Measurements from ENCODE around the gene SCN9A. TPM values are rescaled to one million over a fixed set of nuclear protein-coding genes. Genes with fewer than 3 reads are reported as not detected.

Gene SCN9A
- total and polyA plus RNA-seq, 2 donors (not counting 1 experiment from before 2014, with no cell fraction given): not detected

DNA sequence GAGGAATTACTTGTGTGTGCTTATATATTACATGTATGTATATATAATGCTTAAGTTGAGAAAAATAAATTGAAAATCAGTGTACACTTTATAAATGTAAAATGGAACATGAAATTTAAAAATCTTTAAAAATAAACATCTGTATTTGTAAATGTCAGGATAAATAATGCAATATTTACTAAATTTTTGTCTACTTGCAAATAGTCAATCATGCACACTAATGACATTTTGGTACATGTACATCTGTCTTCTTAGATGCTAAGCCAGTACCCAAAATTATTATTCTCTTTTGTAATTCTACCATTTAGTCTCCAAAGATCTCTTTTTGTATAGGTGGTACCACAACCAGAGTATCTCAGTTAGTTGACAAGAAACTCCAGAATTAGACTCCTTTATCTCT, 151.5 kb downstream of the SCN9A start:
- H3K4me3 ChIP-seq (ENCODE audit: control extremely low read depth in 1 of 5, extremely low read depth in 1 of 5, insufficient read depth in 1 of 5, low read depth in 2 of 5, low read length in 4 of 5): no peak overlapping the region
- H3K27me3 Mint-ChIP-seq: no peaks in the 10 kb centered on the region
- no peaks in the 10 kb centered on the region for H3K4me1 Mint-ChIP-seq
- no peaks in the 10 kb centered on the region for H3K27me3 ChIP-seq (replicated peaks in 1 of 4; ENCODE audit: control extremely low read depth in 1 of 4, control insufficient read depth in 3 of 4, insufficient read depth in 4 of 4, low read length in 3 of 4)
- H3K9ac ChIP-seq (ENCODE audit: low read length): no peak overlapping the region
- no peaks in the 10 kb centered on the region for H3K9me3 Mint-ChIP-seq (ENCODE audit: insufficient read depth)
- ATAC-seq (ENCODE audit: low read depth) (no peak), DNase-seq (no peak)
- intact Hi-C loops (cut with micrococcal nuclease): no loop called here
- no peaks in the 10 kb centered on the region for H3K36me3 ChIP-seq (replicated peaks in 1 of 2; ENCODE audit: control extremely low read depth in 1 of 2, control insufficient read depth in 1 of 2, extremely low read depth in 1 of 2, insufficient read depth in 2 of 2, low read length in 1 of 2)
- H2AFZ ChIP-seq (ENCODE audit: insufficient read depth, low read depth, low read length, poor library complexity, severe bottlenecking): no peak overlapping the region
- no peaks in the 10 kb centered on the region for H3K4me1 ChIP-seq (ENCODE audit: control insufficient read depth in 2 of 2, insufficient read depth in 2 of 2, low read length in 2 of 2)
- no peaks in the 10 kb centered on the region for H3K79me2 ChIP-seq (ENCODE audit: control insufficient read depth, insufficient read depth, low read length)
- H3K4me2 ChIP-seq (replicated peaks; ENCODE audit: low read depth, low read length, poor library complexity, severe bottlenecking): no peak overlapping the region
- TF ChIP-seq EZH2 (IDR thresholded peaks at IDR 0.05; ENCODE audit: borderline replicate concordance, insufficient read depth, low read depth, low read length, poor library complexity, severe bottlenecking): no peak
- TF ChIP-seq, protein P1, sequence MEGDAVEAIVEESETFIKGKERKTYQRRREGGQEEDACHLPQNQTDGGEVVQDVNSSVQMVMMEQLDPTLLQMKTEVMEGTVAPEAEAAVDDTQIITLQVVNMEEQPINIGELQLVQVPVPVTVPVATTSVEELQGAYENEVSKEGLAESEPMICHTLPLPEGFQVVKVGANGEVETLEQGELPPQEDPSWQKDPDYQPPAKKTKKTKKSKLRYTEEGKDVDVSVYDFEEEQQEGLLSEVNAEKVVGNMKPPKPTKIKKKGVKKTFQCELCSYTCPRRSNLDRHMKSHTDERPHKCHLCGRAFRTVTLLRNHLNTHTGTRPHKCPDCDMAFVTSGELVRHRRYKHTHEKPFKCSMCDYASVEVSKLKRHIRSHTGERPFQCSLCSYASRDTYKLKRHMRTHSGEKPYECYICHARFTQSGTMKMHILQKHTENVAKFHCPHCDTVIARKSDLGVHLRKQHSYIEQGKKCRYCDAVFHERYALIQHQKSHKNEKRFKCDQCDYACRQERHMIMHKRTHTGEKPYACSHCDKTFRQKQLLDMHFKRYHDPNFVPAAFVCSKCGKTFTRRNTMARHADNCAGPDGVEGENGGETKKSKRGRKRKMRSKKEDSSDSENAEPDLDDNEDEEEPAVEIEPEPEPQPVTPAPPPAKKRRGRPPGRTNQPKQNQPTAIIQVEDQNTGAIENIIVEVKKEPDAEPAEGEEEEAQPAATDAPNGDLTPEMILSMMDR (IDR thresholded peaks at IDR 0.05): no peak
- ChIA-PET POLR2A (no interaction called here), CTCF (no interaction called here)
- no peak overlapping the region for H3K27ac Mint-ChIP-seq
- H3K4me3 Mint-ChIP-seq: no peak overlapping the region
- no peak overlapping the region for H3K27ac ChIP-seq (ENCODE audit: low read length in 2 of 2)
- H3K9me3 ChIP-seq (ENCODE audit: control extremely low read depth in 1 of 3, control insufficient read depth in 2 of 3, insufficient read depth in 1 of 3, low read length in 2 of 3): no peaks in the 10 kb centered on the region
- H4K20me1 ChIP-seq (ENCODE audit: control insufficient read depth, insufficient read depth, low read length, poor library complexity, severe bottlenecking): no peaks in the 10 kb centered on the region

DNA sequence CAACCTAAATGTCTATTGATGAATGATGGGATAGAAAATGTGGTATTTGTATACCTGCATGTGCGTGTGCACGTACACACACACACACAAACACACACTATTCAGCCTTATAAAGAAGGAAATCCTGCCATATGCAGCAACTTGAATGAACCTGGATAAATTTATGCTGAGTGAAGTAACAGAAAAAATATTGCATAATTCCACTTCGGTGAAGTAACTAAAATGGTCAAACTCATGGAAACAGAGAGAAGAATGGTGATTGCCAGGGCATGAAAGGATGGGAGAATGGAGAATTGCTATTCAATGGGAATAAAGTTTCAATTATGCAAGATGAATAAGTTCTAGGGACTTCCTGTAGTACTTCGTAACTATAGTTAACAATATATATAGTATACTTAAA, 152.4 kb downstream of the SCN9A start:
- H4K20me1 ChIP-seq (ENCODE audit: control insufficient read depth, insufficient read depth, low read length, poor library complexity, severe bottlenecking): no peaks in the 10 kb centered on the region
- no peak overlapping the region for H3K4me3 ChIP-seq (ENCODE audit: control extremely low read depth in 1 of 5, extremely low read depth in 1 of 5, insufficient read depth in 1 of 5, low read depth in 2 of 5, low read length in 4 of 5)
- CTCF ChIA-PET: no interaction called here
- POLR2A ChIA-PET: no interaction called here
- no peak overlapping the region for H3K27ac ChIP-seq (ENCODE audit: low read length in 2 of 2)
- H3K9ac ChIP-seq (ENCODE audit: low read length): no peak overlapping the region
- Mint-ChIP-seq H3K9me3 (ENCODE audit: insufficient read depth) (no peaks in the 10 kb centered on the region), H3K4me1 (no peaks in the 10 kb centered on the region), H3K4me3 (no peak overlapping the region), H3K27ac (no peak overlapping the region), H3K27me3 (no peaks in the 10 kb centered on the region)
- H3K36me3 ChIP-seq (replicated peaks in 1 of 2; ENCODE audit: control extremely low read depth in 1 of 2, control insufficient read depth in 1 of 2, extremely low read depth in 1 of 2, insufficient read depth in 2 of 2, low read length in 1 of 2): no peaks in the 10 kb centered on the region
- no peak overlapping the region for H2AFZ ChIP-seq (ENCODE audit: insufficient read depth, low read depth, low read length, poor library complexity, severe bottlenecking)
- intact Hi-C loops (cut with micrococcal nuclease): no loop called here
- no peak overlapping the region for H3K4me2 ChIP-seq (replicated peaks; ENCODE audit: low read depth, low read length, poor library complexity, severe bottlenecking)
- no peaks in the 10 kb centered on the region for H3K27me3 ChIP-seq (replicated peaks in 1 of 4; ENCODE audit: control extremely low read depth in 1 of 4, control insufficient read depth in 3 of 4, insufficient read depth in 4 of 4, low read length in 3 of 4)
- no peaks in the 10 kb centered on the region for H3K4me1 ChIP-seq (ENCODE audit: control insufficient read depth in 2 of 2, insufficient read depth in 2 of 2, low read length in 2 of 2)
- H3K9me3 ChIP-seq (ENCODE audit: control extremely low read depth in 1 of 3, control insufficient read depth in 2 of 3, insufficient read depth in 1 of 3, low read length in 2 of 3): no peaks in the 10 kb centered on the region
- ATAC-seq (ENCODE audit: low read depth): no peak
- no peak for DNase-seq
- 100% methylated on average over 1 of the region's 4 CpGs for WGBS (ENCODE audit: insufficient coverage)
- H3K79me2 ChIP-seq (ENCODE audit: control insufficient read depth, insufficient read depth, low read length): no peaks in the 10 kb centered on the region
- TF ChIP-seq EZH2 (IDR thresholded peaks at IDR 0.05; ENCODE audit: borderline replicate concordance, insufficient read depth, low read depth, low read length, poor library complexity, severe bottlenecking): no peak
- TF ChIP-seq, protein P1 (IDR thresholded peaks at IDR 0.05): no peak
